HepG2 (cell line): ENCODE results near the gene SSC5D. TPM values are rescaled to one million over a fixed set of nuclear protein-coding genes. Genes with fewer than 3 reads are reported as not detected.

Experiments
- CHD2 ChIP-seq: IDR thresholded peaks from 2 replicates; pipeline ENCODE4 v1.6.1; 2011; ENCODE audit warnings: low read depth, low read length, improper control_type of control experiment
- FLYWCH1 ChIP-seq: sonication (generic); formaldehyde crosslinking; IDR thresholded peaks from 2 replicates; pipeline ENCODE4 v1.8.1; 2023; ENCODE audit warnings: mild to moderate bottlenecking, missing genetic modification reagents
- MED13 ChIP-seq: sonication (generic); formaldehyde crosslinking; IDR thresholded peaks from 2 replicates; pipeline ENCODE4 v1.5.0; 2020; ENCODE audit warnings: missing genetic modification reagents
- SALL1 ChIP-seq: sonication (generic); formaldehyde crosslinking; IDR thresholded peaks from 2 replicates; pipeline ENCODE4 v1.8.0; 2022; ENCODE audit warnings: mild to moderate bottlenecking, missing genetic modification reagents
- SSRP1 ChIP-seq: IDR thresholded peaks from 2 replicates; pipeline ENCODE4 v1.6.1; 2016; ENCODE audit warnings: control low read depth
- ZBTB7A ChIP-seq: sonication (generic); formaldehyde crosslinking; IDR thresholded peaks from 2 replicates; pipeline ENCODE4 v1.8.0; 2022; ENCODE audit warnings: mild to moderate bottlenecking, missing genetic modification reagents
- ZNF253 ChIP-seq: sonication (generic); formaldehyde crosslinking; IDR thresholded peaks from 2 replicates; pipeline ENCODE4 v1.8.0; 2022; ENCODE audit warnings: mild to moderate bottlenecking, missing genetic modification reagents, borderline replicate concordance
- ZNF280B ChIP-seq: sonication (generic); formaldehyde crosslinking; IDR thresholded peaks from 2 replicates; pipeline ENCODE4 v1.5.0; 2020; ENCODE audit warnings: missing genetic modification reagents, mild to moderate bottlenecking, borderline replicate concordance
- ZNF329 ChIP-seq: sonication (generic); formaldehyde crosslinking; IDR thresholded peaks from 2 replicates; pipeline ENCODE4 v1.9.0; 2021; ENCODE audit warnings: low read depth, mild to moderate bottlenecking, missing genetic modification reagents
- ZNF564 ChIP-seq: sonication (generic); formaldehyde crosslinking; IDR thresholded peaks from 2 replicates; pipeline ENCODE4 v1.8.1; 2023; ENCODE audit warnings: mild to moderate bottlenecking, missing genetic modification reagents
- ZNF639 ChIP-seq: conservative IDR thresholded peaks from 2 replicates; pipeline ENCODE4 v1.6.1; 2018; ENCODE audit warnings: missing genetic modification reagents
- polyA plus RNA-seq, 8 experiments: library from polyadenylated mRNA; depleted of rRNA in 3 of 8; stranded (reverse) in 7 of 8; unstranded in 1 of 8; fragments of >200 nt; fragmentation: Illumina TruSeq in 4 of 8; extraction: Trizol in 4 of 8; gene quantifications; 2 replicates each; pipeline versions ENCODE4 v1.2.1 to v1.2.3, GENCODE V29; 2011 to 2016; ENCODE audit warnings: low read depth in 4 of 8, missing spikeins in 1 of 8, mixed read lengths in 1 of 8; ENCODE audit not compliant: insufficient read depth in 1 of 8
- total RNA-seq, 5 experiments: library from RNA; depleted of rRNA; stranded (reverse); fragments of >200 nt; fragmentation: Illumina TruSeq; extraction: Trizol; gene quantifications; 2 replicates each; pipeline ENCODE4 v1.2.3, GENCODE V29; 2016; ENCODE audit warnings: low read depth in 1 of 5
- TF ChIP-seq, protein P1 (sequence below), 2 experiments: fragments of 450-650 bp in 1 of 2; sonication (generic) in 1 of 2; formaldehyde crosslinking in 1 of 2; IDR thresholded peaks; 2 replicates each; pipeline versions ENCODE4 v1.6.1 to v1.8.0; 2016 to 2022; ENCODE audit warnings: antibody characterized with exemption in 1 of 2, mild to moderate bottlenecking in 1 of 2, missing genetic modification reagents in 1 of 2
- TF ChIP-seq, protein P2 (sequence below): sonication (generic); formaldehyde crosslinking; IDR thresholded peaks from 2 replicates; pipeline ENCODE4 v1.5.0; 2020; ENCODE audit warnings: missing genetic modification reagents
- TF ChIP-seq, protein P3 (sequence below): IDR thresholded peaks from 2 replicates; pipeline ENCODE4 v1.6.1; 2016

Gene SSC5D
- total and polyA plus RNA-seq, 2 of the 13 experiments (the other 11 are each of a cell fraction or from before 2014, with no cell fraction given), result not detected

DNA sequence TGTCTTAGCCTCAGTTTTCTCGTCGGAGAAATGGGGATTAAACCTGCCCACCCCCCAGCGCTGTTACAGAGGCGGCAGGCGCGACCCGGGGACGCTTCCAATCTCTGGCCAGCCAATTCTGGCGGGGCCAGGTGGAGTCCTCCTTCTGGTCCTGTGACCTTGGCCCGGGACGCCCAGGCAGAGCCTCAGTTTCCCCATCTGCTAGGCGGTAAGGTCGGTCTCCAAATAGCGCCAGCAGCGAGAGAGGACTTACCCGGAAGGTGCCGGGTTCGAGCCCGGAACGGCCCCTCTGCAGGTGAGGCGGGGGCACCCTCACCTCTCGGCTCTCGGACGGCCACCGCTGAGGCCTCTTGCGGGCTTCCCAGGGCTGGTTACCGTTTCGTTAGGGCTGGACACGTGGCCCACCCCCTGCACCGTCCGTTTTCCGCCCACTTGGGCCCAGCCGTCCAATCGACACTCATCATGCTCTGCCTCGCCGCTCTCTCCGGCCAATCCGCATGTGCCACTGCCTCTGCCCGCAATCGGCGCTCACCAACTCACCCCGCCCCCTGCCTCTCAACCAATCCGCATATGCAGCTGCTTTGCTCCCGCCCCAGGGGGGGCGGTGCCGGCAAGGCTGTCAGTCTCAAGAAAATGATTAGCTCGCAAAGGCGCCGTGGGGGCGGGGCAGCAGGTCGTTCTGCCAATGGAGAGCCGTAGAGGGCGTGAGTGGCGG lies 26.8 kb upstream of the SSC5D start, which contains the start of gene ISOC2 (continued):
- TF ChIP-seq, protein P1, sequence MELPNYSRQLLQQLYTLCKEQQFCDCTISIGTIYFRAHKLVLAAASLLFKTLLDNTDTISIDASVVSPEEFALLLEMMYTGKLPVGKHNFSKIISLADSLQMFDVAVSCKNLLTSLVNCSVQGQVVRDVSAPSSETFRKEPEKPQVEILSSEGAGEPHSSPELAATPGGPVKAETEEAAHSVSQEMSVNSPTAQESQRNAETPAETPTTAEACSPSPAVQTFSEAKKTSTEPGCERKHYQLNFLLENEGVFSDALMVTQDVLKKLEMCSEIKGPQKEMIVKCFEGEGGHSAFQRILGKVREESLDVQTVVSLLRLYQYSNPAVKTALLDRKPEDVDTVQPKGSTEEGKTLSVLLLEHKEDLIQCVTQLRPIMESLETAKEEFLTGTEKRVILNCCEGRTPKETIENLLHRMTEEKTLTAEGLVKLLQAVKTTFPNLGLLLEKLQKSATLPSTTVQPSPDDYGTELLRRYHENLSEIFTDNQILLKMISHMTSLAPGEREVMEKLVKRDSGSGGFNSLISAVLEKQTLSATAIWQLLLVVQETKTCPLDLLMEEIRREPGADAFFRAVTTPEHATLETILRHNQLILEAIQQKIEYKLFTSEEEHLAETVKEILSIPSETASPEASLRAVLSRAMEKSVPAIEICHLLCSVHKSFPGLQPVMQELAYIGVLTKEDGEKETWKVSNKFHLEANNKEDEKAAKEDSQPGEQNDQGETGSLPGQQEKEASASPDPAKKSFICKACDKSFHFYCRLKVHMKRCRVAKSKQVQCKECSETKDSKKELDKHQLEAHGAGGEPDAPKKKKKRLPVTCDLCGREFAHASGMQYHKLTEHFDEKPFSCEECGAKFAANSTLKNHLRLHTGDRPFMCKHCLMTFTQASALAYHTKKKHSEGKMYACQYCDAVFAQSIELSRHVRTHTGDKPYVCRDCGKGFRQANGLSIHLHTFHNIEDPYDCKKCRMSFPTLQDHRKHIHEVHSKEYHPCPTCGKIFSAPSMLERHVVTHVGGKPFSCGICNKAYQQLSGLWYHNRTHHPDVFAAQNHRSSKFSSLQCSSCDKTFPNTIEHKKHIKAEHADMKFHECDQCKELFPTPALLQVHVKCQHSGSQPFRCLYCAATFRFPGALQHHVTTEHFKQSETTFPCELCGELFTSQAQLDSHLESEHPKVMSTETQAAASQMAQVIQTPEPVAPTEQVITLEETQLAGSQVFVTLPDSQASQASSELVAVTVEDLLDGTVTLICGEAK (IDR thresholded peaks at IDR 0.05), result no peak
- TF ChIP-seq, protein P1 (CRISPR knock-in tag; IDR thresholded peaks at IDR 0.05), result no peak; the same call in 1 of the 2 replicates
- TF ChIP-seq ZNF639, result peak; percentile 64
- TF ChIP-seq ZNF253, result no peak
- TF ChIP-seq ZNF329 (CRISPR knock-in tag), result no peak
- TF ChIP-seq, protein P2, sequence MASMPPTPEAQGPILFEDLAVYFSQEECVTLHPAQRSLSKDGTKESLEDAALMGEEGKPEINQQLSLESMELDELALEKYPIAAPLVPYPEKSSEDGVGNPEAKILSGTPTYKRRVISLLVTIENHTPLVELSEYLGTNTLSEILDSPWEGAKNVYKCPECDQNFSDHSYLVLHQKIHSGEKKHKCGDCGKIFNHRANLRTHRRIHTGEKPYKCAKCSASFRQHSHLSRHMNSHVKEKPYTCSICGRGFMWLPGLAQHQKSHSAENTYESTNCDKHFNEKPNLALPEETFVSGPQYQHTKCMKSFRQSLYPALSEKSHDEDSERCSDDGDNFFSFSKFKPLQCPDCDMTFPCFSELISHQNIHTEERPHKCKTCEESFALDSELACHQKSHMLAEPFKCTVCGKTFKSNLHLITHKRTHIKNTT (CRISPR knock-in tag), result no peak
- TF ChIP-seq FLYWCH1, result no peak
- peak; percentile 66 for TF ChIP-seq SALL1 (CRISPR knock-in tag)
- no peak for TF ChIP-seq ZNF564 (CRISPR knock-in tag)
- 0 out of 2 replicates have a peak, but pooled peaks have one; percentile 38 for TF ChIP-seq MED13 (CRISPR knock-in tag)
- peak; percentile 69; the same call in 1 of the 2 replicates for TF ChIP-seq CHD2
- peak; percentile 86 for TF ChIP-seq SSRP1 (CRISPR knock-in tag)
- TF ChIP-seq, protein P3, sequence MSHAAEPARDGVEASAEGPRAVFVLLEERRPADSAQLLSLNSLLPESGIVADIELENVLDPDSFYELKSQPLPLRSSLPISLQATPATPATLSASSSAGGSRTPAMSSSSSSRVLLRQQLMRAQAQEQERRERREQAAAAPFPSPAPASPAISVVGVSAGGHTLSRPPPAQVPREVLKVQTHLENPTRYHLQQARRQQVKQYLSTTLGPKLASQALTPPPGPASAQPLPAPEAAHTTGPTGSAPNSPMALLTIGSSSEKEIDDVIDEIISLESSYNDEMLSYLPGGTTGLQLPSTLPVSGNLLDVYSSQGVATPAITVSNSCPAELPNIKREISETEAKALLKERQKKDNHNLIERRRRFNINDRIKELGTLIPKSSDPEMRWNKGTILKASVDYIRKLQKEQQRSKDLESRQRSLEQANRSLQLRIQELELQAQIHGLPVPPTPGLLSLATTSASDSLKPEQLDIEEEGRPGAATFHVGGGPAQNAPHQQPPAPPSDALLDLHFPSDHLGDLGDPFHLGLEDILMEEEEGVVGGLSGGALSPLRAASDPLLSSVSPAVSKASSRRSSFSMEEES (CRISPR knock-in tag), result peak; percentile 27; the same call in 1 of the 2 replicates
- TF ChIP-seq ZBTB7A (CRISPR knock-in tag), result no peak
- TF ChIP-seq ZNF280B (CRISPR knock-in tag), result no peak; the same call in 1 of the 2 replicates
